Suppressor macrophage treated with lipopolysaccharide for 4 hours (primary cell): Measurements from ENCODE around the gene GCG.

ENCODE experiments used
- DNase-seq: peaks from one replicate; pipeline ENCODE4 v3.0.0-alpha.2; 2020

GCG gene

GRCh38 chr2:162149466-162149865, 2.6 kb downstream of the GCG start:
- no peak for DNase-seq

GRCh38 chr2:162148956-162149355, 3.1 kb downstream of the GCG start:
- DNase-seq: no peak

DNA sequence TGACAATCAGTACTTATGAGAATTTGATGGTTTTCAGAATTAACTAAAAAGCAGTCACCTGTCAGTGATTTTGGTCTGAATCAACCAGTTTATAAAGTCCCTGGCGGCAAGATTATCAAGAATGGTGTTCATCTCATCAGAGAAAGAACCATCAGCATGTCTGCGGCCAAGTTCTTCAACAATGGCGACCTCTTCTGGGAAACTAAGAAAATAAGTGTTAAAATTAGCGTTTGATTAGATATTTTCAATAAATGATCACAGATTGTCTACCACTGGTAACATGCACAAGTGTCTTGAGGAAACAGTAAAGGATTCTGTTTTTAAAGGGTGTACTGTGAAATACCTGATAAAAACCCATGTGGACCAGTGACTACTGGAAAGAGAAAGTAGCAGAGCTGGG, 8.1 kb downstream of the GCG start:
- no peak for DNase-seq

DNA sequence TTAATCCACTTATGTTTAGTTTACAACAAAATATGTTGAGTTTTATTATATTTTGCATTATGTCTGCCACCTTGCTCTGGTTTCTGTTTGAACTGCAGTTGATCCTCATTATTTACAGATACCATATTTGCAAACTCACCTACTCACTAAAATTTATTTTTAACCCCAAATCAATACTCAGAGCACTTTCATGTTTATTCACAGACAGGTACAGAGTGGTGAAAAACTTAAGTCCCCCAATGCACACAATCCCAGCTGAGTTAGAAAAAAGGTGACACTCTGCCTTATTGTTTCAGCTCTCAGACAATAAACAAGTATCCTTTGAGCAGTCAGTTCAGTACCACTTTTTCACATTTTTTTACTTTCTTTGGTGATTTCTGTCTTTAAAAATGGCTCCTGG, 13.7 kb downstream of the GCG start:
- no peak for DNase-seq

- DNase-seq: no peak
These were observed 24.6 kb downstream of the GCG start for GRCh38 chr2:162127422-162127821.

DNA sequence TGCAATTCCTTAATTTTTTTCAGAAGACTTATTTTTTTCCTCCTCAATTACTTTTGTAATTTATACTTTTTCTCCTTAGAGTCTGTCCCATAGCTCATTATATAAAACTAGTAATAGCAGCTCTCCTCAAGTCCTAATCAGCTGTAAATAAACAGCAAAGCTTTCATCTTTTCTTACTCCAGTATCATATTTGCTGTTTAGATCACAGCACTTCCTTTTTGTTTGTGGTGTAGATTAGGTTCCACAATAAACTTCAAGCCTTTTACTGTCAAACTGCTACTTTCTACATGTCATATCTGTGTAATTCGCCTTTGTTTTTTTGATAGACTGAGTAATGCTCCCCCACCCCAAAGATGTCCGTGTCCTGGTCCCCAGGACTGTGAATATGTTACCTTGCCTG, 25.5 kb downstream of the GCG start:
- DNase-seq: no peak

GRCh38 chr2:162126111-162126519, 25.9 kb downstream of the GCG start:
- peak; percentile 83 for DNase-seq

- DNase-seq: no peak
These were observed 26.9 kb downstream of the GCG start for GRCh38 chr2:162125138-162125537.

DNA sequence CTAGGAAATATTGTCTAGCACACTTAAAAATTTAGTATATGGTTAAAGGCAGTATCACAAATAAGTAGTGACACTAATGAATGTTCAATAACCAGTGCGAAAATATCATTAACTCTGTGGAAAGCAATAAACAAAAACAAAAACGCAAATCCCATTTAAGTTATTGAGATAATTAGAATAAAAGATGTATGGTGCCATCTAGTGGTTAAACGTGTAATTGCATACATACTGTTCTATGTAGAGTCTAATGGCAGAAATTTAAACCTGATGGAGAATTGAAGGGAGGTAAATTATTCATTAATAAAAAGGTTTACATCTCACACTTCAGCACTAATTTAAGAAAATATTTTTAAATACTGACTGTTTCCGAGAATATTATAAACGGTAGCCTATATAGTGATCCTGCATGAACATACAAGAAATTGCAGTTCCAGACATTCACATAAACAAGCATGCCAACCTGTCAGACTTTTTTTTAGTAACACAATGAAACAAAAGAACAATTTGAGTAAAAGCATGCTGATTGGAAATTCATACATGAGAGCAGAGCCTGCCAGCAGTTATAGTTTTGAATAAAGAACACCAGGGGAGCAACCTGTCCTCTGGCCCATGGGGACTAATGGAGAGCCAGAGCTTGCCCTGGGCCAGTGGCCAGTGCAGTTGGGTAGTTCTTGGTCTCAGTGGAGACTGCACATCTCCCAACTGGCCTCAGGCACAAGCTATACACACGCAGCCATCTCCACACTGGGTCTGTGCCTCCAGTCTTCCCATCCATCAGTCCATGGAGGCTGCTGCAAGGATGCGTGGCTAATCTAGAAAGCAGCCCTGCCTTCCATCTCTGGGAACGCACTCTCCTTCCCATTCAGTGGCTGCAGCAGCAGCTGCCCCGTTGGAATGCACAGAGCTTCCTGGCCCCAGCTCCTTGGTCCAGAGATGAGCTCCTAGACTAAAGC, 28.0 kb downstream of the GCG start:
- peak; percentile 90 for DNase-seq

- DNase-seq: peak; percentile 66
These were observed 33.6 kb downstream of the GCG start for GRCh38 chr2:162118166-162119031.

DNA sequence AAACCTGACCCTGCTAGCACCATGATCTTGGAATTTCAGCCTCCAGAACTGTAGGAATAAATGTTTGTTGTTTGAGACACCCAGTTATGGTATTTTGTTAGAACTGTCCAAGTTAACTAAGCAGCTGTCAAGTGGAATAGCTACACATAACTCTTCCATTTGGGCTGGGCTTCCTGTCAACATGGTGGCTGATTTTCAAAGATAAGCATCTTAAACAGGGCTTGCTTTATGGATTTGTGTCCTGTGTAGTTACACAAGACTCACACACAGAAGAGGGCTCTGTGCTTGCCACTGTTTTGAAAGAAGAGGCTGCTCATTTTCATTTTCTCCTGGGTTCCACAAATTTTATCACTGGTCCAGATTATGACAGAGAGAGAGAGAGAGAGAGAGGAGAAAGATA, 35.7 kb downstream of the GCG start:
- no peak for DNase-seq

DNA sequence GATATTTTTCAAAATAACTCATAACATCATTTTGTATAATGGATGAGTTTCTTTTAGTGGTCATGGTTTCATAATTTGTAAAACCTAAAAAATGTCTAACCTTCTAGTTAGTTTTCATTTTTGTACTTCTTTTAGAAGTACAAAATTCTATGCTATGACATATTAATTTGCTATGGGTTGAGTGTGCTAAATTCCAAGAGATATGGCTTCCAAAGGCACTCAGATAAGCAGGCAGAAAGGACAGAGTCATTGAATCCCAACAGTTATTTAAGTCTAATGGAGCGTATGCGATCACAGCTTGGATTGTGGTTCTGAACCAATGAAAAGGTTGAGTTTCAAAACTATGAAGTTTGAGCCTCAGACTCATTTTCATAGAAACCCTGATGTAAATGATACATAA, 37.0 kb downstream of the GCG start:
- DNase-seq: no peak

DNA sequence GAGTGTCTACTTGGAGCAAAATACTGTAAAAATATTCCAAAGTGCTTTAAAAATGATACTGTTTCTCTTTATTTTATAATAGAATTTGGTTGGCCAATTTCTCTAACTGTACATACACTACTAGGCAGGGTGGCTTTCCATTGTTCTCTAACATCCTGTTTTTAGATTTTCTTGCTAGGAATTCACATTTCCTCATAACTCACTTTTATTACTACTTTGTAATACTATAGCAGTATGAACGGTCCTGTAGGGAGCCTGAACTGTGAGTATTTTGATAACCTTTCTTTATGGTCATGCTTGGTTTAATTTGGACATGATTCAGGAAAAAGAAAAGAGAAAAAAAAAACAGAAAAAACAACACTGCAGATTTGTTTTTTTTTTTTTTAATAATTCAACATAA, 37.8 kb downstream of the GCG start:
- no peak for DNase-seq

GRCh38 chr2:162113776-162114168, 38.3 kb downstream of the GCG start:
- peak; percentile 85 for DNase-seq

- DNase-seq: no peak
These were observed 38.8 kb downstream of the GCG start for GRCh38 chr2:162113088-162113775.

GRCh38 chr2:162111958-162112850, 39.8 kb downstream of the GCG start:
- DNase-seq: peak; percentile 67

GRCh38 chr2:162107361-162107901, 44.6 kb downstream of the GCG start:
- no peak for DNase-seq

- no peak for DNase-seq
These were observed 45.3 kb downstream of the GCG start for GRCh38 chr2:162106746-162107145.

GRCh38 chr2:162106146-162106551, 45.9 kb downstream of the GCG start:
- no peak for DNase-seq

DNA sequence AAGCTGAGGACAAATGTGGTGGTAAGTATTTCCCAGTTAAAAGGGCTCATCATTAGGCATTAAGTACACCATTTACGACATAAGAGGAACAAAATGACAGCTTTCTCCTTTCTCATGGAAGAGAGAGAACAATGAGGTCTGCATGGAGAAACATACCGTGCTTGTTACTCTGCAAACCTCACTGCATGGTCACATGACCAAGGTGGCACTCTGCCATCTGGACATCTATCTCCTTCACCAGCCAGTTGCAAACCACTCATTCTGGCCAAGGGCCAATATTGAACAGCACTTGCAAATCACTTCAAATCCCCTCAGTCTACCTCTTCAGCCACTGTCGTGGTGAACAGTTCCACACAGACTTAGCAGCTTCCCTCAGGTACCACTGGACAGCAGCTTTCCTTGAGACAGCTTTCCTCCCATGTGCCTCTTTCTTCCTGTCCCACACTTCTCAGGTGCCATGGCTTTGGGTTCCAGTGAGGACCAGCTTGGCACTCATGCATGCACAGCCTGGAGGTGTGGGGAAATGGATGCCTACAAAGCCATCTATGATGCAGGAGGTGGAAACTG, 48.5 kb downstream of the GCG start:
- no peak for DNase-seq

GRCh38 chr2:162100579-162100978, 51.5 kb downstream of the GCG start:
- DNase-seq: no peak

DNA sequence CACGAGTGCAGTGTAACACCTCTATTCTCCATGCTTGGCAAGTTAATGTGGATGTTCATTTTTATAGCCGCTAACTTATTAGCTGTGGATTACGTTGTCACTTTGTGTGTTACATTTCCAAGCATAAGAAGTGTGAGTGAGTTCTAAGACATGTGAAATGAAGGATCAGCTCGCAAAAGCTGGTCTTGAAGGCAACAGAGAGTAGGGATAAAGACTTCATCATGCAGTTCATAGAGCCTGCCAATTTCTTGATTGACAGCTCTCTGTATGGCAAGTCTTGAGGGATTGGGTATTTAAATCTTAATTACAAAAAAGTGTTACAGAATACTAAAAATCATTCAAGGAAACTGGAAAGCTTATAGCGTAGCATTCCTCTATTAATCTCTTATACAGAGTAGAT, 52.2 kb downstream of the GCG start:
- no peak for DNase-seq
